GM12878 (cell line): ENCODE measurements around the gene WDR13. TPM values are rescaled to one million over a fixed set of nuclear protein-coding genes. Genes with fewer than 3 reads are reported as not detected.

Experiments
- ATAC-seq: fragments of 200-7000 bp; cut with Tn5 transposase; 3 replicates; pipeline ENCODE4 v1.9.1; 2020; ENCODE audit warnings: mild to moderate bottlenecking, moderate library complexity
- BruUV-seq: library from RNA; stranded (reverse); fragments of 400-500 nt; replicated peaks from 2 replicates; lab custom pipeline; 2021; lab: Mats Ljungman, UMichigan
- CTCF ChIA-PET: fragments of 300-600 bp; sonication (Branson Sonifier 250); formaldehyde crosslinking; extraction: SDS; loops from one replicate; lab custom pipeline; 2021; ENCODE audit warnings: inconsistent platforms; lab: Yijun Ruan, JAX
- POLR2A ChIA-PET: fragments of 350-600 bp; formaldehyde crosslinking; extraction: SDS; loops from one replicate; lab custom pipeline; 2021; ENCODE audit warnings: inconsistent platforms; lab: Charles Lee
- RAD21 ChIA-PET: fragments of 300-600 bp; sonication (Branson Sonifier 250); formaldehyde crosslinking; loops from one replicate; lab custom pipeline; 2023; ENCODE audit warnings: antibody characterized with exemption; ENCODE audit not compliant: unreplicated experiment; lab: Charles Lee
- SMC1A ChIA-PET: fragments of 300-600 bp; sonication (Branson Sonifier 250); formaldehyde crosslinking; loops from one replicate; lab custom pipeline; 2023; ENCODE audit not compliant: unreplicated experiment, uncharacterized antibody; lab: Charles Lee
- DNase-seq: peaks from one replicate; pipeline ENCODE4 v3.0.0-alpha.2; 2011; ENCODE audit warnings: low read depth, low spot score
- FAIRE-seq: peaks from 3 replicates; lab custom pipeline; 2011; peaks lifted over from hg19 to GRCh38; lab: Jason Lieb, UNC
- H2AFZ ChIP-seq: 2 replicates; pipeline ENCODE4 v1.6.0; 2011; ENCODE audit warnings: low read depth, low read length, control low read depth; ENCODE audit not compliant: control insufficient read depth
- H3K27ac ChIP-seq: 2 replicates; pipeline ENCODE4 v1.5.1; 2011; ENCODE audit warnings: control low read depth; ENCODE audit not compliant: control insufficient read depth, insufficient read depth
- H3K27me3 ChIP-seq, 2 experiments: replicated peaks in 1 of 2; 2 replicates each; pipeline versions ENCODE4 v1.6.0 to v1.6.1; 2011; ENCODE audit warnings: low read length in 1 of 2; ENCODE audit not compliant: control insufficient read depth in 2 of 2, insufficient read depth in 2 of 2
- H3K36me3 ChIP-seq, 2 experiments: 2 replicates each; pipeline ENCODE4 v1.5.1; 2011; ENCODE audit warnings: low read length in 1 of 2; ENCODE audit not compliant: control insufficient read depth in 2 of 2, insufficient read depth in 2 of 2
- H3K4me1 ChIP-seq: 2 replicates; pipeline ENCODE4 v1.6.1; 2011; ENCODE audit warnings: mild to moderate bottlenecking, low read length, moderate library complexity, mixed read lengths; ENCODE audit not compliant: control insufficient read depth, insufficient read depth
- H3K4me2 ChIP-seq: 2 replicates; pipeline ENCODE4 v1.6.0; 2011; ENCODE audit warnings: control low read depth; ENCODE audit not compliant: control insufficient read depth, insufficient read depth
- H3K4me3 ChIP-seq: fragments of 200-600 bp; sonication (generic); 2 replicates; pipeline ENCODE4 v1.5.1; 2016
- H3K79me2 ChIP-seq: 2 replicates; pipeline ENCODE4 v1.6.0; 2011; ENCODE audit warnings: low read length; ENCODE audit not compliant: control insufficient read depth, insufficient read depth
- H3K9ac ChIP-seq: 2 replicates; pipeline ENCODE4 v1.8.0; 2011; ENCODE audit warnings: low read length, control low read depth, mixed read lengths; ENCODE audit not compliant: control insufficient read depth, insufficient read depth
- H3K9me3 ChIP-seq: replicated peaks from 3 replicates; pipeline ENCODE4 v1.5.1; 2011; ENCODE audit warnings: mild to moderate bottlenecking, low read length; ENCODE audit not compliant: control insufficient read depth, insufficient read depth
- H4K20me1 ChIP-seq: 2 replicates; pipeline ENCODE4 v1.6.0; 2011; ENCODE audit not compliant: control insufficient read depth, insufficient read depth
- ASH2L ChIP-seq: fragments of 300-600, 200-600 bp; sonication (generic); IDR thresholded peaks from 2 replicates; pipeline ENCODE4 v1.6.1; 2017; ENCODE audit warnings: low read depth, mild to moderate bottlenecking, borderline replicate concordance
- BCL11A ChIP-seq: IDR thresholded peaks from 2 replicates; pipeline ENCODE4 v1.6.1; 2011; ENCODE audit warnings: low read depth, low read length
- CEBPB ChIP-seq, 2 experiments: fragments of 150-350 bp in 1 of 2; IDR thresholded peaks; 2 replicates each; pipeline ENCODE4 v1.6.1; 2012 to 2014; ENCODE audit warnings: low read depth in 2 of 2, low read length in 2 of 2, borderline replicate concordance in 1 of 2, inconsistent platforms in 1 of 2
- ESRRA ChIP-seq: IDR thresholded peaks from 2 replicates; pipeline ENCODE4 v1.6.1; 2012; ENCODE audit warnings: mild to moderate bottlenecking, low read length, improper control_type of control experiment
- LARP7 ChIP-seq: fragments of 450-650 bp; IDR thresholded peaks from 2 replicates; pipeline ENCODE4 v1.6.1; 2017; ENCODE audit warnings: mild to moderate bottlenecking
- NFXL1 ChIP-seq: fragments of 450-650 bp; IDR thresholded peaks from 2 replicates; pipeline ENCODE4 v1.6.1; 2017; ENCODE audit warnings: antibody characterized with exemption, mild to moderate bottlenecking, borderline replicate concordance
- NR2C1 ChIP-seq: fragments of 450-650 bp; IDR thresholded peaks from 2 replicates; pipeline ENCODE4 v1.6.1; 2017; ENCODE audit warnings: antibody characterized with exemption, mild to moderate bottlenecking, moderate library complexity
- POU2F2 ChIP-seq: IDR thresholded peaks from 3 replicates; pipeline ENCODE4 v1.6.1; 2011; ENCODE audit warnings: low read depth, mild to moderate bottlenecking, low read length, borderline replicate concordance
- RAD51 ChIP-seq: fragments of 450-650 bp; IDR thresholded peaks from 2 replicates; pipeline ENCODE4 v1.6.1; 2016; ENCODE audit warnings: moderate library complexity, mild to moderate bottlenecking, inconsistent platforms
- RFX5 ChIP-seq: IDR thresholded peaks from 2 replicates; pipeline ENCODE4 v1.6.1; 2011; ENCODE audit warnings: low read depth, low read length, improper control_type of control experiment
- YBX1 ChIP-seq: fragments of 450-650 bp; IDR thresholded peaks from 2 replicates; pipeline ENCODE4 v1.6.1; 2016; ENCODE audit warnings: antibody characterized with exemption
- ZNF384 ChIP-seq: IDR thresholded peaks from 2 replicates; pipeline ENCODE4 v1.6.1; 2012; ENCODE audit warnings: low read depth, mild to moderate bottlenecking, low read length, improper control_type of control experiment, borderline replicate concordance
- WGBS: methylation state at CpG from one replicate; pipeline ENCODE4 v1.1.6; 2016; ENCODE audit warnings: low lambda C conversion rate; ENCODE audit not compliant: insufficient replicate concordance, insufficient coverage; ENCODE audit errors: missing lambda C conversion rate; 5-methylcytosine and 5-hydroxymethylcytosine counted together
- in situ Hi-C: fragments of 300-500 bp; cut with MboI; formaldehyde crosslinking; loops from 9 replicates; pipeline ENCODE4 v1.14.3; 2018; ENCODE audit warnings: mixed read lengths
- intact Hi-C: fragments of 100-400 bp; cut with micrococcal nuclease; formaldehyde crosslinking; loops from one replicate; pipeline ENCODE4 v1.14.2; 2022; ENCODE audit not compliant: unreplicated experiment
- polyA plus RNA-seq, 11 experiments: library from polyadenylated mRNA; depleted of rRNA in 4 of 11; unstranded in 6 of 11; stranded (reverse) in 5 of 11; fragments of >200 nt; fragmentation: Nextera tagmentation in 4 of 11; fragmentation: Illumina TruSeq in 1 of 11; extraction: Ambion mirVana in 4 of 11; extraction: Trizol in 1 of 11; gene quantifications; 1 replicate in 1 of 11; 2 replicates in 10 of 11; pipeline versions ENCODE4 v1.2.1 to v1.2.3, GENCODE V29; 2011 to 2016; ENCODE audit warnings: inconsistent platforms in 2 of 11, missing spikeins in 2 of 11, low read depth in 1 of 11
- total RNA-seq, 4 experiments: library from RNA; depleted of rRNA in 3 of 4; stranded (reverse); fragments of >200 nt in 3 of 4; fragmentation: Illumina TruSeq in 1 of 4; extraction: Trizol in 1 of 4; gene quantifications; 2 replicates each; pipeline versions ENCODE4 v1.2.1 to v1.2.3, GENCODE V29; 2013 to 2021
- TF ChIP-seq, protein P1 (sequence below): fragments of 450-650 bp; formaldehyde crosslinking; IDR thresholded peaks from 2 replicates; pipeline ENCODE4 v1.4.0; 2020; ENCODE audit warnings: mild to moderate bottlenecking, moderate library complexity

WDR13 gene
- total and polyA plus RNA-seq, 10 of the 15 experiments (the other 5 are each of a cell fraction or from before 2014, with no cell fraction given) = 6.9 to 62.7 (median 28.9) TPM

DNA sequence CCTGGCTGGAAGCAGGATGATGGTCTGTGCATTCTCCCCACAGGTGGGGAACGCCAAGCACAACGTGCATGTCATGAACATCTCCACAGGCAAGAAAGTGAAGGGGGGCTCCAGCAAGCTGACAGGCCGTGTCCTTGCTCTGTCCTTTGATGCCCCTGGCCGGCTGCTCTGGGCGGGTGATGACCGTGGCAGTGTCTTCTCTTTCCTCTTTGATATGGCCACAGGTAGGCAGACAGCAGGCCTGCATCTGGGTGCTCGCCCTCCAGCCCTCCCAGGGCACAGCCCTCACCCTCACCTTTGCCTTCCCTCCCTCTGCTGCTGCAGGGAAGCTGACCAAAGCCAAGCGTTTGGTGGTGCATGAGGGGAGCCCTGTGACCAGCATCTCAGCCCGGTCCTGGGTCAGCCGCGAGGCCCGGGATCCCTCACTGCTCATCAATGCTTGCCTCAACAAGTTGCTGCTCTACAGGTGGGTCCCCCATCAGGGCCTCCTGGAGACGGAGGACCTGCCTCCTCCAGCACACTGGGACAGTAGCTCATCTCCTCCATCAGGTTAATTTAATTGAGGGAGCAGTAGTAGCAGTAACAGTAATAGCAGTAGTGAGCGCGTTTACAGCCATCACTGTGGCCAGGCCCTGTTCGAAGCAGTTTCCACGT is 4.6 kb downstream of the WDR13 start:
- H2AFZ ChIP-seq = no peak overlapping the region

More for the DNA sequence above, 4.6 kb downstream of the WDR13 start:
- Histone ChIP-seq H3K4me3 (no peak overlapping the region), H3K9me3 (no peaks in the 10 kb centered on the region; the same call in 2 of the 3 replicates), H3K4me1 (no peaks in the 10 kb centered on the region), H3K4me2 (no peak overlapping the region), H3K36me3 (no peaks in the 10 kb centered on the region), H3K27me3 (no peaks in the 10 kb centered on the region), H3K79me2 (no peaks in the 10 kb centered on the region), H3K9ac (no peak overlapping the region), H3K27ac (no peak overlapping the region), H4K20me1 (no peaks in the 10 kb centered on the region)
- no peak for TF ChIP-seq NFXL1
- no peak for TF ChIP-seq ESRRA
- no peak for TF ChIP-seq ZNF384
- no peak for TF ChIP-seq CEBPB (IDR thresholded peaks at IDR 0.05; ENCODE audit: borderline replicate concordance in 1 of 2, low read depth in 2 of 2, low read length in 2 of 2)
- TF ChIP-seq YBX1 = no peak
- no peak for TF ChIP-seq NR2C1
- TF ChIP-seq BCL11A = no peak
- TF ChIP-seq, protein P1, sequence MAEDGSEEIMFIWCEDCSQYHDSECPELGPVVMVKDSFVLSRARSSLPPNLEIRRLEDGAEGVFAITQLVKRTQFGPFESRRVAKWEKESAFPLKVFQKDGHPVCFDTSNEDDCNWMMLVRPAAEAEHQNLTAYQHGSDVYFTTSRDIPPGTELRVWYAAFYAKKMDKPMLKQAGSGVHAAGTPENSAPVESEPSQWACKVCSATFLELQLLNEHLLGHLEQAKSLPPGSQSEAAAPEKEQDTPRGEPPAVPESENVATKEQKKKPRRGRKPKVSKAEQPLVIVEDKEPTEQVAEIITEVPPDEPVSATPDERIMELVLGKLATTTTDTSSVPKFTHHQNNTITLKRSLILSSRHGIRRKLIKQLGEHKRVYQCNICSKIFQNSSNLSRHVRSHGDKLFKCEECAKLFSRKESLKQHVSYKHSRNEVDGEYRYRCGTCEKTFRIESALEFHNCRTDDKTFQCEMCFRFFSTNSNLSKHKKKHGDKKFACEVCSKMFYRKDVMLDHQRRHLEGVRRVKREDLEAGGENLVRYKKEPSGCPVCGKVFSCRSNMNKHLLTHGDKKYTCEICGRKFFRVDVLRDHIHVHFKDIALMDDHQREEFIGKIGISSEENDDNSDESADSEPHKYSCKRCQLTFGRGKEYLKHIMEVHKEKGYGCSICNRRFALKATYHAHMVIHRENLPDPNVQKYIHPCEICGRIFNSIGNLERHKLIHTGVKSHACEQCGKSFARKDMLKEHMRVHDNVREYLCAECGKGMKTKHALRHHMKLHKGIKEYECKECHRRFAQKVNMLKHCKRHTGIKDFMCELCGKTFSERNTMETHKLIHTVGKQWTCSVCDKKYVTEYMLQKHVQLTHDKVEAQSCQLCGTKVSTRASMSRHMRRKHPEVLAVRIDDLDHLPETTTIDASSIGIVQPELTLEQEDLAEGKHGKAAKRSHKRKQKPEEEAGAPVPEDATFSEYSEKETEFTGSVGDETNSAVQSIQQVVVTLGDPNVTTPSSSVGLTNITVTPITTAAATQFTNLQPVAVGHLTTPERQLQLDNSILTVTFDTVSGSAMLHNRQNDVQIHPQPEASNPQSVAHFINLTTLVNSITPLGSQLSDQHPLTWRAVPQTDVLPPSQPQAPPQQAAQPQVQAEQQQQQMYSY = no peak
- no peak for TF ChIP-seq RAD51
- no peak for TF ChIP-seq LARP7
- no peak for TF ChIP-seq POU2F2
- TF ChIP-seq RFX5 = no peak
- TF ChIP-seq ASH2L = no peak
- DNase-seq = no peak
- no peak for FAIRE-seq
- ATAC-seq = no peak
- 65% methylated on average over 17 of the region's 17 CpGs for WGBS
- ChIA-PET SMC1A (no interaction called here), CTCF (no interaction called here), RAD21 (no interaction called here), POLR2A (no interaction called here)
- BruUV-seq = no TSS peak
- in situ Hi-C loops (no loop called here), intact Hi-C loops (no loop called here)
